H1 (cell line): ENCODE measurements around the gene TMEM107. TPM values are rescaled to one million over a fixed set of nuclear protein-coding genes. Genes with fewer than 3 reads are reported as not detected.
A peak's percentile ranks its signal among the peaks of the same experiment; 100 is the strongest.

ENCODE experiments used
- CTCF ChIA-PET: fragments of 300-600 bp; sonication (Branson Sonifier 250); formaldehyde crosslinking; loops from one replicate; lab custom pipeline; 2021; ENCODE audit not compliant: partially characterized antibody; lab: Charles Lee
- POLR2A ChIA-PET: fragments of 300-600 bp; sonication (Branson Sonifier 250); formaldehyde crosslinking; loops from one replicate; lab custom pipeline; 2021; ENCODE audit warnings: inconsistent platforms; ENCODE audit not compliant: partially characterized antibody; lab: Charles Lee
- DNase-seq, 2 experiments: peaks; one replicate each; pipeline versions ENCODE4 v3.0.0 to v3.0.0-alpha.2; 2010 to 2022; ENCODE audit warnings: low spot score in 2 of 2, low read depth in 1 of 2, mixed read lengths in 1 of 2
- FAIRE-seq: peaks from 2 replicates; lab custom pipeline; 2011; peaks lifted over from hg19 to GRCh38; lab: Jason Lieb, UNC
- H2AFZ ChIP-seq: 2 replicates; pipeline ENCODE4 v1.8.1; 2012; ENCODE audit warnings: low read length, inconsistent platforms
- H2AK5ac ChIP-seq: 2 replicates; pipeline ENCODE4 v1.6.1; 2013; ENCODE audit warnings: low read depth, low read length
- H2BK120ac ChIP-seq: replicated peaks from 2 replicates; pipeline ENCODE3; 2013; ENCODE audit warnings: low read depth, low read length, inconsistent platforms
- H2BK12ac ChIP-seq: 2 replicates; pipeline ENCODE4 v1.6.1; 2013; ENCODE audit warnings: low read depth, low read length
- H2BK15ac ChIP-seq: 2 replicates; pipeline ENCODE4 v1.6.1; 2013; ENCODE audit warnings: low read length
- H2BK20ac ChIP-seq: 2 replicates; pipeline ENCODE4 v1.6.1; 2013; ENCODE audit warnings: low read length
- H2BK5ac ChIP-seq: 2 replicates; pipeline ENCODE4 v1.6.1; 2013; ENCODE audit warnings: low read depth, low read length
- H3K14ac ChIP-seq: 2 replicates; pipeline ENCODE4 v1.6.1; 2013; ENCODE audit warnings: inconsistent platforms; ENCODE audit not compliant: insufficient read length
- H3K18ac ChIP-seq: 2 replicates; pipeline ENCODE4 v1.6.1; 2013; ENCODE audit warnings: low read length; ENCODE audit errors: extremely low read depth
- H3K23ac ChIP-seq: 2 replicates; pipeline ENCODE4 v1.6.1; 2013; ENCODE audit warnings: inconsistent platforms; ENCODE audit not compliant: insufficient read length
- H3K23me2 ChIP-seq: 2 replicates; pipeline ENCODE4 v1.6.1; 2013; ENCODE audit warnings: low read depth, low read length
- H3K27ac ChIP-seq: 2 replicates; pipeline ENCODE4 v1.6.1; 2011; ENCODE audit warnings: low read depth, low read length, inconsistent platforms
- H3K27me3 ChIP-seq, 4 experiments: replicated peaks in 1 of 4; 1 replicate in 1 of 4; 2 replicates in 3 of 4; pipeline versions ENCODE4 v1.6.1 to v1.8.1; 2011 to 2013; ENCODE audit warnings: low read length in 3 of 4, mild to moderate bottlenecking in 3 of 4, inconsistent platforms in 2 of 4, mixed read lengths in 2 of 4, moderate library complexity in 1 of 4; ENCODE audit not compliant: control insufficient read depth in 3 of 4, insufficient read depth in 3 of 4; ENCODE audit errors: extremely low read depth in 1 of 4
- H3K36me3 ChIP-seq, 4 experiments: 2 replicates each; pipeline versions ENCODE4 v1.6.1 to v1.8.1; 2011 to 2013; ENCODE audit warnings: mild to moderate bottlenecking in 4 of 4, low read length in 3 of 4, moderate library complexity in 2 of 4, control low read depth in 1 of 4, inconsistent platforms in 1 of 4; ENCODE audit not compliant: insufficient read depth in 4 of 4, control insufficient read depth in 2 of 4
- H3K4ac ChIP-seq: replicated peaks from 2 replicates; pipeline ENCODE3; 2013; ENCODE audit warnings: low read length, low read depth, mixed read lengths, inconsistent platforms; ENCODE audit not compliant: insufficient read length
- H3K4me1 ChIP-seq, 4 experiments: replicated peaks in 1 of 4; 1 replicate in 1 of 4; 2 replicates in 3 of 4; pipeline versions ENCODE4 v1.6.1 to v1.8.1; 2011 to 2013; ENCODE audit warnings: low read length in 3 of 4, inconsistent platforms in 2 of 4, mixed read lengths in 1 of 4; ENCODE audit not compliant: insufficient read depth in 4 of 4, control insufficient read depth in 3 of 4
- H3K4me2 ChIP-seq, 2 experiments: 2 replicates each; pipeline versions ENCODE4 v1.6.1 to v1.8.1; 2011 to 2013; ENCODE audit warnings: low read depth in 2 of 2, low read length in 2 of 2, control low read depth in 1 of 2, inconsistent platforms in 1 of 2, mild to moderate bottlenecking in 1 of 2; ENCODE audit not compliant: insufficient read depth in 1 of 2
- H3K4me3 ChIP-seq, 4 experiments: fragments of 200-600, 300-600 bp in 1 of 4; sonication (generic), shearing (Covaris generic), sonication (Bioruptor Twin) in 1 of 4; 2 replicates each; pipeline versions ENCODE4 v1.5.1 to v1.8.1; 2011 to 2016; ENCODE audit warnings: low read length in 4 of 4, low read depth in 3 of 4, control low read depth in 2 of 4, inconsistent platforms in 2 of 4, mild to moderate bottlenecking in 2 of 4, mixed read lengths in 1 of 4, moderate library complexity in 1 of 4; ENCODE audit not compliant: insufficient read depth in 2 of 4; ENCODE audit errors: extremely low read depth in 1 of 4
- H3K56ac ChIP-seq: replicated peaks from 2 replicates; pipeline ENCODE3; 2013; ENCODE audit warnings: low read depth, mild to moderate bottlenecking, mixed read lengths, low read length, inconsistent platforms; ENCODE audit not compliant: insufficient read length
- H3K79me1 ChIP-seq: 2 replicates; pipeline ENCODE4 v1.6.1; 2013; ENCODE audit warnings: low read depth, low read length, control low read depth
- H3K79me2 ChIP-seq, 2 experiments: 2 replicates each; pipeline versions ENCODE4 v1.6.1 to v1.8.1; 2012 to 2013; ENCODE audit warnings: low read length in 2 of 2, mild to moderate bottlenecking in 2 of 2, inconsistent platforms in 1 of 2; ENCODE audit not compliant: insufficient read depth in 2 of 2, control insufficient read depth in 1 of 2
- H3K9ac ChIP-seq, 4 experiments: replicated peaks in 1 of 4; 1 replicate in 1 of 4; 2 replicates in 3 of 4; pipeline versions ENCODE4 v1.6.1 to v1.8.1; 2011 to 2013; ENCODE audit warnings: low read depth in 3 of 4, low read length in 3 of 4, control low read depth in 2 of 4, mild to moderate bottlenecking in 2 of 4, moderate library complexity in 2 of 4, inconsistent platforms in 1 of 4; ENCODE audit errors: extremely low read depth in 1 of 4
- H3K9me3 ChIP-seq, 2 experiments: 2 replicates each; pipeline versions ENCODE4 v1.6.1 to v1.8.1; 2012 to 2013; ENCODE audit warnings: mild to moderate bottlenecking in 2 of 2, moderate library complexity in 2 of 2, control low read depth in 1 of 2, inconsistent platforms in 1 of 2, low read depth in 1 of 2, low read length in 1 of 2, mixed read lengths in 1 of 2; ENCODE audit not compliant: insufficient read depth in 2 of 2
- H4K20me1 ChIP-seq, 2 experiments: replicated peaks in 1 of 2; 2 replicates each; pipeline versions ENCODE3 to v1.8.1; 2011 to 2013; ENCODE audit warnings: inconsistent platforms in 2 of 2, low read length in 2 of 2, mild to moderate bottlenecking in 1 of 2; ENCODE audit not compliant: insufficient read depth in 2 of 2, control insufficient read depth in 1 of 2
- H4K5ac ChIP-seq: 2 replicates; pipeline ENCODE4 v1.6.1; 2013; ENCODE audit warnings: low read length, low read depth, mixed read lengths, inconsistent platforms; ENCODE audit not compliant: insufficient read length
- H4K8ac ChIP-seq: 2 replicates; pipeline ENCODE4 v1.8.0; 2013; ENCODE audit warnings: mild to moderate bottlenecking, moderate library complexity, low read length, inconsistent platforms; ENCODE audit not compliant: insufficient read depth; ENCODE audit errors: extremely low read depth
- H4K91ac ChIP-seq: replicated peaks from 2 replicates; pipeline ENCODE3; 2013; ENCODE audit warnings: low read length, mixed read lengths, inconsistent platforms; ENCODE audit not compliant: insufficient read length
- CBX5 ChIP-seq: fragments of 300-800, 300-1000 bp; sonication (generic); IDR thresholded peaks from 2 replicates; pipeline ENCODE4 v1.7.1; 2016; ENCODE audit warnings: antibody characterized with exemption, low read length, low read depth
- EZH2 ChIP-seq: fragments of 200-600 bp; sonication (generic); IDR thresholded peaks from 2 replicates; pipeline ENCODE4 v1.7.1; 2012; ENCODE audit warnings: low read depth, mild to moderate bottlenecking, moderate library complexity, low read length, inconsistent platforms; ENCODE audit not compliant: severe bottlenecking
- PHF8 ChIP-seq: fragments of 200-600 bp; sonication (generic); conservative IDR thresholded peaks from 2 replicates; pipeline ENCODE4 v1.7.1; 2012; ENCODE audit warnings: low read depth, mild to moderate bottlenecking, inconsistent platforms, low read length, moderate library complexity
- POLR2AphosphoS5 ChIP-seq: IDR thresholded peaks from 2 replicates; pipeline ENCODE4 v1.6.1; 2011; ENCODE audit warnings: low read depth, low read length
- POU5F1 ChIP-seq: IDR thresholded peaks from 2 replicates; pipeline ENCODE4 v1.6.1; 2011; ENCODE audit warnings: low read depth, mild to moderate bottlenecking, low read length, moderate library complexity
- RXRA ChIP-seq: IDR thresholded peaks from 2 replicates; pipeline ENCODE4 v1.6.1; 2011; ENCODE audit warnings: low read depth, mild to moderate bottlenecking, low read length, moderate library complexity; ENCODE audit not compliant: insufficient read depth
- SP4 ChIP-seq: IDR thresholded peaks from 2 replicates; pipeline ENCODE4 v1.6.1; 2012; ENCODE audit warnings: low read length, inconsistent platforms
- TAF1 ChIP-seq: IDR thresholded peaks from 2 replicates; pipeline ENCODE4 v1.6.1; 2011; ENCODE audit warnings: mild to moderate bottlenecking, low read depth, low read length
- WGBS, 2 experiments: shearing (Covaris generic) in 1 of 2; methylation state at CpG; one replicate each; pipeline versions ENCODE4 v1.1.6 to v1.1.7; 2013 to 2015; ENCODE audit warnings: low lambda C conversion rate in 2 of 2, mixed read lengths in 2 of 2, inconsistent platforms in 1 of 2, low coverage in 1 of 2, missing lambda C conversion rate in 1 of 2; ENCODE audit not compliant: insufficient replicate concordance in 2 of 2, insufficient coverage in 1 of 2, insufficient read length in 1 of 2; ENCODE audit errors: extremely low coverage in 1 of 2, missing lambda C conversion rate in 1 of 2; 5-methylcytosine and 5-hydroxymethylcytosine counted together
- polyA plus RNA-seq, 7 experiments: library from polyadenylated mRNA; depleted of rRNA in 3 of 7; stranded (reverse) in 5 of 7; unstranded in 2 of 7; fragments of >200 nt in 5 of 7; fragments of 200-250 nt in 2 of 7; gene quantifications; 1 replicate in 5 of 7; 2 replicates in 1 of 7; 4 replicates in 1 of 7; pipeline versions ENCODE4 v1.2.1 to v1.2.3, GENCODE V29; 2011 to 2013; ENCODE audit warnings: missing spikeins in 2 of 7, mixed read lengths in 2 of 7
- total RNA-seq: library from RNA; stranded (reverse); fragmentation: NEBNext Ultra II Directional; extraction: Animal tissue kit (Norgen Biotek cat#: 25700); gene quantifications from 2 replicates; pipeline ENCODE4 v1.2.1, GENCODE V29; 2021
- TF ChIP-seq, protein P1 (sequence below): IDR thresholded peaks from 2 replicates; pipeline ENCODE4 v1.6.1; 2011; ENCODE audit warnings: low read depth, mild to moderate bottlenecking, low read length; ENCODE audit not compliant: insufficient read depth

The TMEM107 gene
- total and polyA plus RNA-seq, 2 of the 8 experiments (the other 6 are each of a cell fraction or from before 2014, with no cell fraction given), result 17.3 to 21.5 TPM

DNA sequence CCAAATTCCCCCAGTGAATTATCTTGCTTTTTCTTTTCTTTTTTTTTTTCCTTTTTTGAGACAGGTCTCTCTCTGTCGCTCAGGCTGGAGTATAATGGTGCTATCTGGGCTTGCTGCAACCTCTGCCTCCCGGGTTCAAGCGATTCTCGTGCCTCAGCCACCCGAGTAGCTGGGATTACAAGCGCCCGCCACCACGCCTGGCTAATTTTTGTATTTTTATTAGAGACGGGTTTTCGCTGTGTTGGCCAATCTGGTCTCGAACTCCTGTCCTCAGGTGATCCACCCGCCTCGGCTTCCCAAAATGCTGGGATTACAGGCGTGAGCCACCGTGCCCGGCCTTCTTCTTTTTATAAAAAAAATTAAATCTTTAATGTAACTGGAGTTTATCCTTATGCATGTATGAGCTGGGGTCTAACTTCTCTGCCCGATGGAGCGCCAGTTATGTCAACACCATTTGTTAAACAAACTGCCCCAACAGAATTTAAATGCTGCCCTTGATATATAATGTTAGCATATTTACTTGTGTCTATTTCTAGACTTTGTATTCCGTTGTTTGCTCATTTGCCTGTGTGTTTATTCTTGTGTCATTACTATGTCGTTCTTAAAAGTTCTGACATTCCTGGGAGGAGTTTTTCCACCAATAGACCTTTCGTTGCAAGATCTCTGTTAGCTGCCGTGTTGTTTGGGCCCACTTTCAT is 34.7 kb upstream of the TMEM107 start:
- no peak overlapping the region for H3K14ac ChIP-seq
- ChIA-PET CTCF (interaction anchor here (0.5 to 1.9 kb wide), 7 partner anchors 9 to 118 kb away, joined by 3 to 4 read pairs (median 3); no protein-coding TSS in a partner anchor), POLR2A (interaction anchor here (0.7 to 19.6 kb wide), 20 partner anchors 12 to 257 kb away, joined by 3 to 373 read pairs (median 6); partner anchors contain the start of genes BORCS6, KRABD2, PFAS and RANGRF)
- no peak overlapping the region for H2BK120ac ChIP-seq
- no peak overlapping the region for H2BK12ac ChIP-seq
- H2BK5ac ChIP-seq, result no peak overlapping the region; the same call in 1 of the 2 replicates
- peak overlapping the region; percentile 81; the same call in 1 of the 2 replicates for H2BK15ac ChIP-seq
- H3K9ac ChIP-seq, result peak overlapping the region in 3 of 4 experiments; percentile 50 to 84 (median 81); a peak in 4 of 7 replicates
- H3K4me3 ChIP-seq, result peak overlapping the region; percentile 67 to 93 (median 80)
- H3K79me2 ChIP-seq, result peaks cover 3 to 16% of the 10 kb centered on the region in 2 experiments
- H3K18ac ChIP-seq, result no peak overlapping the region
- no peak overlapping the region for H3K56ac ChIP-seq
- no peak overlapping the region for H4K5ac ChIP-seq
- H3K4me1 ChIP-seq, result peaks cover 0 to 4% (median under 1%) of the 10 kb centered on the region in 4 experiments; a peak in 2 of 7 replicates
- peak in 1 of 2 experiments; percentile 63 for DNase-seq
- H4K8ac ChIP-seq, result no peak overlapping the region
- no peak overlapping the region for H3K23ac ChIP-seq
- H3K36me3 ChIP-seq, result peaks cover 10 to 18% (median 14%) of the 10 kb centered on the region in 4 experiments; a peak in 7 of 8 replicates
- peak overlapping the region; percentile 62 to 89 for H3K4me2 ChIP-seq
- peak overlapping the region; percentile 27; the same call in 1 of the 2 replicates for H3K27ac ChIP-seq
- H3K4ac ChIP-seq, result peak overlapping the region; percentile 71
- no peaks in the 10 kb centered on the region for H3K9me3 ChIP-seq
- H3K23me2 ChIP-seq, result peaks cover 4% of the 10 kb centered on the region
- H2AK5ac ChIP-seq, result no peak overlapping the region
- H2AFZ ChIP-seq, result no peak overlapping the region
- 0 out of 2 replicates have a peak, but pooled peaks cover 2% of the 10 kb centered on the region for H3K79me1 ChIP-seq
- no peak overlapping the region for H2BK20ac ChIP-seq
- no peak overlapping the region for H4K91ac ChIP-seq
- WGBS, 2 experiments, result 32% methylated on average over 22 of the region's 22 CpGs; no CpG with 5 or more reads in 1 of the 2 experiments
- peaks cover 0 to 5% of the 10 kb centered on the region in 2 experiments for H4K20me1 ChIP-seq
- H3K27me3 ChIP-seq, result no peaks in the 10 kb centered on the region
- no peak for FAIRE-seq
- no peak for TF ChIP-seq POU5F1
- no peak for TF ChIP-seq PHF8
- no peak for TF ChIP-seq EZH2
- no peak for TF ChIP-seq TAF1
- TF ChIP-seq POLR2AphosphoS5, result no peak
- no peak for TF ChIP-seq SP4
- TF ChIP-seq, protein P1, sequence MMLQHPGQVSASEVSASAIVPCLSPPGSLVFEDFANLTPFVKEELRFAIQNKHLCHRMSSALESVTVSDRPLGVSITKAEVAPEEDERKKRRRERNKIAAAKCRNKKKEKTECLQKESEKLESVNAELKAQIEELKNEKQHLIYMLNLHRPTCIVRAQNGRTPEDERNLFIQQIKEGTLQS, result no peak
- no peak for TF ChIP-seq RXRA
- no peak for TF ChIP-seq CBX5
